Measurements from ENCODE around the gene LBH. TPM values are rescaled to one million over a fixed set of nuclear protein-coding genes. Genes with fewer than 3 reads are reported as not detected.

LBH gene
- total RNA-seq (2013), result 1.8 TPM
- polyA plus RNA-seq, result under 1 TPM; 0.41 to 0.76 (median 0.42) TPM
- polyA minus RNA-seq, result 1.2 and 2.2 TPM in 2 replicates
- total RNA-seq, result 0.98 to 14.4 (median 4.6) reads per million in 11 experiments

GRCh38 chr2:30231212-30231995, at the start of gene LBH:
TSS of gene LBH (plus strand) at chr2:30231534. CDS start at chr2:30231739, 205 bp downstream.
- Mint-ChIP-seq H3K4me3 (peak within 1 kb of the TSS; percentile 87 to 94), H3K4me1 (peaks cover 26% of the 10 kb centered on the region), H3K36me3 (peaks cover 2 to 15% of the 10 kb centered on the region in 2 donors), H3K9me3 (peaks cover 0 to 9% (median 8%) of the 10 kb centered on the region in 7 donors), H3K27me3 (ENCODE audit: low read depth in 3 of 3) (peaks cover 57 to 73% (median 61%) of the 10 kb centered on the region in 3 donors), H3K27ac (peak within 1 kb of the TSS in 1 of 7 donors; percentile 50)
- no peak for TF ChIP-seq CTCF (IDR thresholded peaks at IDR 0.05)
- no peak within 1 kb of the TSS for H3K27ac ChIP-seq (ENCODE audit: low read depth in 1 of 2, low read length in 2 of 2)
- H3K4me1 ChIP-seq (ENCODE audit: control insufficient read depth in 1 of 2, insufficient read depth in 2 of 2, low read length in 2 of 2), result peaks cover 16 to 29% of the 10 kb centered on the region in 2 donors
- peak within 1 kb of the TSS; percentile 84 for H2AFZ ChIP-seq (ENCODE audit: insufficient read depth, low read depth, low read length, poor library complexity, severe bottlenecking)
- peak within 1 kb of the TSS; percentile 54 for H3K9ac ChIP-seq (ENCODE audit: insufficient read depth, low read length, poor library complexity, severe bottlenecking)
- peak; percentile 43 to 56 (median 45) for DNase-seq
- peaks cover 41 to 57% of the 10 kb centered on the region in 2 donors for H3K27me3 ChIP-seq (ENCODE audit: control insufficient read depth in 2 of 2, insufficient read depth in 2 of 2, low read length in 2 of 2)
- H3K9me3 ChIP-seq (replicated peaks in 1 of 2; ENCODE audit: control insufficient read depth in 1 of 2, insufficient read depth in 1 of 2, low read length in 2 of 2), result peaks cover 0 to 11% of the 10 kb centered on the region in 2 donors
- no peaks in the 10 kb centered on the region for H3K36me3 ChIP-seq (replicated peaks in 1 of 2; ENCODE audit: control insufficient read depth in 1 of 2, insufficient read depth in 2 of 2, low read length in 2 of 2)
- WGBS (ENCODE audit: insufficient coverage), result under 1% methylated on average over 83 of the region's 92 CpGs
- intact Hi-C loops (cut with micrococcal nuclease), result no loop called here
- H3K79me2 ChIP-seq (ENCODE audit: insufficient read depth, low read length), result no peaks in the 10 kb centered on the region
- no peaks in the 10 kb centered on the region for H4K20me1 ChIP-seq (ENCODE audit: insufficient read depth, low read length)
- peak within 1 kb of the TSS; percentile 57 to 78 (median 58) for H3K4me3 ChIP-seq (replicated peaks in 1 of 3; ENCODE audit: low read depth in 2 of 3, low read length in 3 of 3)
- H3K4me2 ChIP-seq (replicated peaks; ENCODE audit: extremely low read depth, low read length, poor library complexity, severe bottlenecking), result peak within 1 kb of the TSS; percentile 94

DNA sequence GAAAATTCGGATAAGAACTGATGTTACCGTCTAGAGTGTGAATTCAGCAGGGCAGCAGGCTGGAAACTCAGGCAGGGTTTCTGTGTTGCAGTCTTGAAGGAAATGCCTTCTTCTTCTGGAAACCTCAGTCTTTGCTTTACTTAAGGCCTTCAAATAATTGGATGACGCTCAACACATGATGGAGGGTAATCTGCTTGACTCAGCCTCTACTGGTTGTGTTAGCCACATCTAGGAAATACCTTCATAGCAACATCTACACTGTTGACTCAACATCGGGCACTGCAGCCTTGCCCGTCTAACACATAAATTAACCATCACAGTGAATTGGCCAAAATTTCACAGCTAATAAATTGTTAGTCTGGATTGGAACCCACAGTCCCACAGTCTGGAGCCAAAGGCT, 47.3 kb upstream of the LBH start:
- H3K27me3 Mint-ChIP-seq (ENCODE audit: low read depth in 3 of 3), result peaks cover 2 to 6% (median 2%) of the 10 kb centered on the region in 3 donors
- intact Hi-C loops (cut with micrococcal nuclease), result no loop called here
- no peak overlapping the region for H3K9ac ChIP-seq (ENCODE audit: insufficient read depth, low read length, poor library complexity, severe bottlenecking)
- peak overlapping the region in 1 of 7 donors; percentile 9 for H3K27ac Mint-ChIP-seq
- no peak overlapping the region for H2AFZ ChIP-seq (ENCODE audit: insufficient read depth, low read depth, low read length, poor library complexity, severe bottlenecking)
- H3K36me3 Mint-ChIP-seq, result no peaks in the 10 kb centered on the region
- no peak for DNase-seq
- H3K4me3 Mint-ChIP-seq, result no peak overlapping the region
- peaks cover 0 to 3% (median 0%) of the 10 kb centered on the region in 7 donors for H3K9me3 Mint-ChIP-seq
- no peaks in the 10 kb centered on the region for H4K20me1 ChIP-seq (ENCODE audit: insufficient read depth, low read length)
- H3K27ac ChIP-seq (ENCODE audit: low read depth in 1 of 2, low read length in 2 of 2), result no peak overlapping the region
- no peaks in the 10 kb centered on the region for H3K36me3 ChIP-seq (replicated peaks in 1 of 2; ENCODE audit: control insufficient read depth in 1 of 2, insufficient read depth in 2 of 2, low read length in 2 of 2)
- no peak overlapping the region for H3K4me3 ChIP-seq (replicated peaks in 1 of 3; ENCODE audit: low read depth in 2 of 3, low read length in 3 of 3)
- H3K9me3 ChIP-seq (replicated peaks in 1 of 2; ENCODE audit: control insufficient read depth in 1 of 2, insufficient read depth in 1 of 2, low read length in 2 of 2), result no peaks in the 10 kb centered on the region
- no peak for TF ChIP-seq CTCF (IDR thresholded peaks at IDR 0.05)
- WGBS (ENCODE audit: insufficient coverage), result 100% methylated on average over 2 of the region's 5 CpGs
- no peak overlapping the region for H3K4me2 ChIP-seq (replicated peaks; ENCODE audit: extremely low read depth, low read length, poor library complexity, severe bottlenecking)
- H3K4me1 Mint-ChIP-seq, result peaks cover 13% of the 10 kb centered on the region
- H3K4me1 ChIP-seq (ENCODE audit: control insufficient read depth in 1 of 2, insufficient read depth in 2 of 2, low read length in 2 of 2), result peaks cover 10 to 11% of the 10 kb centered on the region in 2 donors
- H3K27me3 ChIP-seq (ENCODE audit: control insufficient read depth in 2 of 2, insufficient read depth in 2 of 2, low read length in 2 of 2), result no peaks in the 10 kb centered on the region
- H3K79me2 ChIP-seq (ENCODE audit: insufficient read depth, low read length), result no peaks in the 10 kb centered on the region

All from CD14-positive monocyte (primary cell).